OCI-LY3 (cell line): ENCODE results near the gene FAM219B.

Source experiments
- H2AFZ ChIP-seq: fragments of 200-600, 300-600 bp; shearing (Covaris generic); 2 replicates; pipeline ENCODE4 v1.6.0; 2014; ENCODE audit warnings: antibody characterized with exemption, low read depth, low read length
- H3K27ac ChIP-seq: fragments of 200-600, 300-600 bp; sonication (generic); 2 replicates; pipeline ENCODE4 v1.5.1; 2014; ENCODE audit warnings: mild to moderate bottlenecking, low read length, moderate library complexity, mixed read lengths
- H3K27me3 ChIP-seq: fragments of 200-600, 300-600 bp; sonication (generic); 2 replicates; pipeline ENCODE4 v1.6.1; 2014; ENCODE audit warnings: low read depth, low read length, mixed read lengths
- H3K36me3 ChIP-seq: fragments of 200-600, 300-600 bp; sonication (generic); replicated peaks from 2 replicates; pipeline ENCODE3; 2014; ENCODE audit warnings: low read depth, low read length, mixed read lengths
- H3K4me1 ChIP-seq: fragments of 300-600, 200-600 bp; sonication (generic); 2 replicates; pipeline ENCODE4 v1.6.1; 2014; ENCODE audit warnings: low read length, mixed read lengths
- H3K4me2 ChIP-seq: fragments of 200-600, 300-600 bp; sonication (generic); 2 replicates; pipeline ENCODE4 v1.6.1; 2014; ENCODE audit warnings: low read length, mixed read lengths
- H3K4me3 ChIP-seq: fragments of 300-600, 200-600 bp; sonication (generic); 2 replicates; pipeline ENCODE4 v1.5.1; 2014; ENCODE audit warnings: antibody characterized with exemption, mild to moderate bottlenecking, low read length, moderate library complexity
- H3K79me2 ChIP-seq: fragments of 300-600, 200-600 bp; shearing (Covaris generic); 2 replicates; pipeline ENCODE4 v1.6.1; 2014; ENCODE audit warnings: mild to moderate bottlenecking, low read length, mixed read lengths
- H3K9ac ChIP-seq: fragments of 300-600, 200-600 bp; shearing (Covaris generic); 2 replicates; pipeline ENCODE4 v1.6.0; 2014; ENCODE audit warnings: mild to moderate bottlenecking, low read length, moderate library complexity
- H3K9me3 ChIP-seq: fragments of 200-600, 300-600 bp; shearing (Covaris generic); 2 replicates; pipeline ENCODE4 v1.6.1; 2014; ENCODE audit warnings: low read length, mixed read lengths; ENCODE audit not compliant: insufficient read depth
- H4K20me1 ChIP-seq: fragments of 200-600, 300-600 bp; sonication (generic); 2 replicates; pipeline ENCODE4 v1.6.1; 2016; ENCODE audit warnings: low read length, mixed read lengths; ENCODE audit not compliant: insufficient read depth
- EZH2phosphoT487 ChIP-seq: fragments of 200-600 bp; shearing (Covaris generic); IDR thresholded peaks from 2 replicates; pipeline ENCODE4 v1.6.1; 2018; ENCODE audit warnings: antibody characterized with exemption, mixed run types, low read depth
- TF ChIP-seq, protein P1 (sequence below): fragments of 200-600, 300-600 bp; sonication (generic); IDR thresholded peaks from 2 replicates; pipeline ENCODE4 v1.5.1; 2014; ENCODE audit warnings: antibody characterized with exemption, low read length, low read depth

FAM219B gene, protein sequence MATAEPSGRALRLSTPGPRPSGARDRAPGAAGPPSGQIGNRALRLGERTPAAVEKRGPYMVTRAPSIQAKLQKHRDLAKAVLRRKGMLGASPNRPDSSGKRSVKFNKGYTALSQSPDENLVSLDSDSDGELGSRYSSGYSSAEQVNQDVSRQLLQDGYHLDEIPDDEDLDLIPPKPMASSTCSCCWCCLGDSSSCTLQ

DNA sequence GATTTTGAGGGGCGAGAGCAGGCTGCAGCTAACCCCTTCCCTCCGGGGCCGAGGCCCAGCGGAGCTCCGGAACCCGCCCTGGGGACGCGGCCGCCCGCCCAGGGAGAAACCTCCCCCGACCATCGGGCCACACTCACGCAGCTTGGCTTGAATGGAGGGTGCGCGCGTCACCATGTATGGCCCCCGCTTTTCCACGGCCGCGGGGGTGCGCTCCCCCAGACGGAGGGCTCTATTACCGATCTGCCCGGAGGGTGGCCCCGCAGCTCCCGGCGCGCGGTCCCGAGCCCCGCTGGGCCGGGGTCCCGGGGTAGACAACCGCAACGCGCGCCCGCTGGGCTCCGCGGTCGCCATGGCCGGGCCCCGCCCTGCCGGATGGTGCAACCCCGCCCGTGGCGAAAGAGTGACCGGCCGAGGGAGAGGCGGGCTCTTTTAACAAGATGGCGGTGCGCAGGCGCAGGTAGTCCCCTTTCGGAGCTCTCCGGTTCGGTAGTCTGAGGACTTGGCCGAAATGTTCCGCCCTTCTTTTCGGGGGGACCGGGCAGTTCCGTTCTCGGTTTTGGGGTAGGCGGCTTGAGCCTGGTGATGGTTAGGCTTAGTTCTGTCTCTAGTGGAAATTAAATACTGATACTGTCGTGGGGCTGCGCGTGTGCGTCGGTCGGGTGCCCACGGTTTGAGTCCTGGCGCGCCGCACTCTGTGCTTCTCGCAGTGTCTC lies at the start of gene FAM219B:
TSS of gene FAM219B (minus strand) at position 402 of the 713 bp plus-strand sequence. CDS start at position 351, 51 bp downstream.
- Histone ChIP-seq H3K4me1 (peaks cover 38% of the 10 kb centered on the region), H3K79me2 (peaks cover 27% of the 10 kb centered on the region), H3K36me3 (peaks cover 44% of the 10 kb centered on the region), H3K9ac (peak within 1 kb of the TSS; percentile 94), H2AFZ (peak within 1 kb of the TSS; percentile 99), H4K20me1 (no peaks in the 10 kb centered on the region), H3K4me3 (peak within 1 kb of the TSS; percentile 83), H3K27ac (peak within 1 kb of the TSS; percentile 72), H3K27me3 (no peaks in the 10 kb centered on the region), H3K9me3 (no peaks in the 10 kb centered on the region), H3K4me2 (peak within 1 kb of the TSS; percentile 78)
- TF ChIP-seq, protein P1, sequence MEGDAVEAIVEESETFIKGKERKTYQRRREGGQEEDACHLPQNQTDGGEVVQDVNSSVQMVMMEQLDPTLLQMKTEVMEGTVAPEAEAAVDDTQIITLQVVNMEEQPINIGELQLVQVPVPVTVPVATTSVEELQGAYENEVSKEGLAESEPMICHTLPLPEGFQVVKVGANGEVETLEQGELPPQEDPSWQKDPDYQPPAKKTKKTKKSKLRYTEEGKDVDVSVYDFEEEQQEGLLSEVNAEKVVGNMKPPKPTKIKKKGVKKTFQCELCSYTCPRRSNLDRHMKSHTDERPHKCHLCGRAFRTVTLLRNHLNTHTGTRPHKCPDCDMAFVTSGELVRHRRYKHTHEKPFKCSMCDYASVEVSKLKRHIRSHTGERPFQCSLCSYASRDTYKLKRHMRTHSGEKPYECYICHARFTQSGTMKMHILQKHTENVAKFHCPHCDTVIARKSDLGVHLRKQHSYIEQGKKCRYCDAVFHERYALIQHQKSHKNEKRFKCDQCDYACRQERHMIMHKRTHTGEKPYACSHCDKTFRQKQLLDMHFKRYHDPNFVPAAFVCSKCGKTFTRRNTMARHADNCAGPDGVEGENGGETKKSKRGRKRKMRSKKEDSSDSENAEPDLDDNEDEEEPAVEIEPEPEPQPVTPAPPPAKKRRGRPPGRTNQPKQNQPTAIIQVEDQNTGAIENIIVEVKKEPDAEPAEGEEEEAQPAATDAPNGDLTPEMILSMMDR: no peak; the same call in 1 of the 2 replicates
- no peak for TF ChIP-seq EZH2phosphoT487

DNA sequence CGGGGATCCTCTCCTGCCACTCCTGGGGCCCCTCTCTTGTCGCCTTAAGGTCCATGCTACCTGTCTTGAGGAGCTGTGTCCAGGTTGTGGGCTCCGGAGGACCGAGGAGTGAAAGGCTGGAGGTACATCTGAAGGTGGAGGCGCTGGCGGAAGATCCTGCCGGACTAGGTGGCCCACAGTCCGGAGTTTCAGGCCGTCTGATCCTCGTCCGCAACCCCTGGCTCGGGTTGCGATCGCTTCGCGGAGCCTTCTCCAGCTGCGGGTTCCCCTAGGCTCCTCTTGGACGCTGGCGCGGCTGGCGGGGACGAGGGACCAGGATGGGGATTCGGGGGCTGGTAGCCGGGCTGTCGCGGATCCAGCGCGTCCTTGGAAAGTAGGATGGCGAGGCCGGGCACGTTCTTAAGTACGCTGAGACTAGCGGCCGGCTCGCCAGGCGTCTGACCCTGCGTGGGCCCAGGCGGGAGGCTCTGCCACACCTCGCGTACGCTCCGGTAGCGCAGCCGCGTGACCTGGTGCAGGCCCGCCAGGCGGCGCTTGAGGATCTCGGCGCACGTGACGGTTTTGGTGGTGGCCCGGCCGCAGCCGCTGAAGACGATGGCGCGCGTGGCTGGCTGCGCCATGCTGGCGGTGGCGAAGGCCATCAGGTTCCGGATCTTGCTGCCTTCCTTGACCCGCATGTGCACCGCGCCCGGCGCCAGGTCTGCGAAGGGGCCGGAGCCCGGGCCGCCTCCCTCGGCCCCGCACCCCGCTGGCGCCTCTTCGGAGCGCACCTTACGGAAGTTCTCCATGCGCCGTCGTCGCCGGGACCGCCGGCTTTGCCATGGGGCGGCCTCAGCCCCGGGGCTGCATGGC lies 49.4 kb upstream of the FAM219B start:
- no peaks in the 10 kb centered on the region for H3K4me1 ChIP-seq
- H3K79me2 ChIP-seq: no peaks in the 10 kb centered on the region
- H4K20me1 ChIP-seq: no peaks in the 10 kb centered on the region
- no peaks in the 10 kb centered on the region for H3K36me3 ChIP-seq
- no peak overlapping the region for H3K27ac ChIP-seq
- H3K27me3 ChIP-seq: peaks cover 6% of the 10 kb centered on the region
- no peak overlapping the region for H3K4me2 ChIP-seq
- no peaks in the 10 kb centered on the region for H3K9me3 ChIP-seq
- H2AFZ ChIP-seq: no peak overlapping the region
- no peak overlapping the region for H3K4me3 ChIP-seq
- TF ChIP-seq, protein P1: no peak
- no peak for TF ChIP-seq EZH2phosphoT487
- no peak overlapping the region for H3K9ac ChIP-seq

DNA sequence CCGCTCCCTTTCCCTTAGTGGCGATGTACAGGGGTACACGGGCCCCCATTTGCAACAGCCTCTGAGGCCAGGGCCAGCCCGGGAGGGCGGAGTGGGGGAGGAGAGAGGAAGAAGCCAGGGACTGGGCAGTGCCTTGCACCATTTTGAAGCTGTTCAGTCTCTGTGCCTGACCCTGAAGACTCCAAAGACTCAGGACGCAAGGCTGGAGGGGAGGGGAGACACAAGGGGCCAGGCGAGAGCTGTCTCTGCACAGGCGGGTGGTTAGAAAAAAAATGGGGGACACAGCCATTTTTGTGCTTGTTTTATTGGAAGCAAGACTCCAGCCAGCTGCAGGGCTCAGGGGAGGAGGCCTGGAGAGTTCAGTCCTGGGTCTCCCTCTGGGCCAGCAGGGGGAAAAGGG lies 48.4 kb upstream of the FAM219B start:
- H3K4me2 ChIP-seq: no peak overlapping the region
- H3K27me3 ChIP-seq: 0 out of 2 replicates have a peak, but pooled peaks cover 3% of the 10 kb centered on the region
- no peak overlapping the region for H3K4me3 ChIP-seq

More for the DNA sequence above, 48.4 kb upstream of the FAM219B start:
- Histone ChIP-seq H3K36me3 (no peaks in the 10 kb centered on the region), H2AFZ (no peak overlapping the region), H3K27ac (no peak overlapping the region), H4K20me1 (no peaks in the 10 kb centered on the region), H3K9me3 (no peaks in the 10 kb centered on the region), H3K79me2 (no peaks in the 10 kb centered on the region), H3K4me1 (0 out of 2 replicates have a peak, but pooled peaks cover 3% of the 10 kb centered on the region), H3K9ac (no peak overlapping the region)
- TF ChIP-seq EZH2phosphoT487: no peak
- TF ChIP-seq, protein P1: no peak
